ENCODE results near the gene SLX4IP.

SLX4IP gene

GRCh38 chr20:10670501-10671220, 235.6 kb downstream of the SLX4IP start:
- no peak for DNase-seq

- DNase-seq, result no peak
Measured at GRCh38 chr20:10671221-10671918, 236.3 kb downstream of the SLX4IP start.

- no peak for DNase-seq
Measured at GRCh38 chr20:10671919-10672623, 237.0 kb downstream of the SLX4IP start.

- DNase-seq, result no peak
Measured at GRCh38 chr20:10672624-10673127, 237.6 kb downstream of the SLX4IP start.

DNA sequence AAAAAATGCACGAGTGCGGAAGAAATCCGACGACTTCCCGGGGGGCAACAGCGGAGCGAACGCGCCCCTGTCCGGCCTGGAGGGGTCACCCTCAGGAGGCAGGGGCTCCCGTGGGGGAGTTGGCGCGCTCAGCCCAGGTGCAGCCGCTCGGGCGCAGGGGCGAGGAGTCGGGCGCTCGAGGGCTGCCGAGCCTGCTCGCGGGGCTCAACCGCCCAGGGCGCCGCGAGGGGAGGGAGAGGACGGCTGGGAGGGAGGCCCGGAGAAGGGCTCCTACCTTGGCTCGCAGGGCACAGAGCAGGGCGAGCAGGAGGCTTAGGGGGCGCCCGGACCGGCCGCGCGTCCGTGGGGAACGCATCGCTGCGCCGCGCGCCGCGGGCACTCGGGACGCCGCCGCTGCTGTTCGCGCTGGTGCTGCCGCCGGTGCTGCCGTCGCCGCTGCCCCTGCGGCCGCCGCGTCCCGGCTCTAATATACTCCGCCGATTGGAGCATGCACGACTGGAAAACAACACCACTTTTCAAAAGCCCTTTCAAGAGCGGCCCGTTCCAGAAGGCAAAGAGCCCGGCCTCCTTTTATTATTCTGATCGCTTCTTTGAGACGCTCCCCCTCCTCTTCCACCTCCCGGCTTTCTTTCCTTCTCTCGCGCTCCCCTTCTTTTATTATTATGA, 238.2 kb downstream of the SLX4IP start:
- no peak for DNase-seq

DNA sequence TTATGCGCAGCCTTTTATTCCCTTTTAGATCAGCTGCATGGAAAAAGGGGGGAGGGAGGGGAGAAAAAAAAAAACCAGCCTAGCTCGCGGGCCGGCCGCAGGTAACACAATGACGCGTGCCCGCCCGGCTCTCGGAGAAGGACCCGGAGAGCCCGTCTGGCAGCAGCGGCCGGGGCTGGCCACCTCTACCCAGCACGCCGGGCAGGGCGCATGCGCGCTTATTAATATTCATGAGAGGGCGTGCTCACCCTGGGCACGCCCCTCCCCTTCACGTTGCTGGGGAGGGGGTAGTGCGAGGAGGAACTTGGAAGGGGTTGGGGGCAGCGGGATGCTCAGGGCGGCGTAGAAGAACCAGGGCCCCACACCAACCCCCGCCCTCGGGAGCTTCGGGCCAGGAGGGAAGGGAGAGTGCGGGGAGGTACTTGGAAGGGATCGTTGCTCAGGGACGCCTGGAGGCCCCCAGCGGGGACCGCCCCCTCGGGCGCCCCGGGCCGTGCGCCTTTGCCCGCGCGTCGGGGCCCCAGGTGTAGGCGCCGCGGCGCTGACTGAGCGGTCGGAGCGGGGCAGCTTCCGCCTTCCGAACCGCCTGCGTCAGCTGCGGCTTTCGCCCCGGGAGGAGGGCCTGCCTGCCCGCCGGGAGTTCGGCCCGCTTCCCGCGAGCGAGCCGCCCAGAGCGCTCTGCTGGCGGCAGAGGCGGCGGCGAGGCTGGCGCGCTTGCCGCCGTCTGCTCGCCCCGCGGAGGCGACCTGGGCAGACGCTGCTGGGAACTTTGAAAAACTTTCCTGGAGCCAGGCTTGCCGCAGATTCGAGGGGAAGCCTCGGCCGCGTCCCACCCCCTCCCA, 239.0 kb downstream of the SLX4IP start, which contains the start of gene JAG1:
TSS of gene JAG1 (minus strand) at position 158 of the 842 bp plus-strand sequence. CDS start 469 bp downstream, outside the sequence.
- peak; percentile 74 for DNase-seq

- DNase-seq, result peak; percentile 35
Measured at GRCh38 chr20:10674684-10675449, 239.8 kb downstream of the SLX4IP start.

GRCh38 chr20:10675450-10675848, 240.3 kb downstream of the SLX4IP start:
- DNase-seq, result no peak

DNA sequence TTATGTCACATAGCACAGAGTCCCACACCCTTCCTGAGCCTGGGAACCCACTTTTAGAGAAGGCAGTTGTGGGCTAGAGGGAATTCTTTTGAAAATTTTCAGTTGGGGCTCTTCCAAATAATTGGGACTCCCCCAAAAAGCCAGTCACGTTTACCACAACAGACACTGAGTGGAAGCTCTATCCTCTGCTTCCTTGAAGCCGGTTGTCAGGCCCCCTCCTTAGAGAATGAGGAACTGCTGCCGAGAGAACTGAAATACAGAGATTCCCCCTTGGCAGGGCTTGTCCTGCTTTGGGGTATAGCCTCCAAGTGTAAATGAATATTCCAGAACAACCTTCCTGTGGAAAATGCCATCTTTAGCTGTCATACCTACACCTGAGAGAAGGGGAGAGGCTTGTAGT, 241.4 kb downstream of the SLX4IP start:
- DNase-seq, result no peak

Measured in NCI-H1694 (cell line).